GM18858 (cell line): Measurements from ENCODE around the gene ZNF280A.
"Not testable (repeated sequence)": the region's sequence is repeated elsewhere in the genome, so short reads cannot be mapped to it uniquely, and the experiment has no call there.

Source experiments
- ATAC-seq: cut with Tn5 transposase; IDR thresholded peaks from one replicate; pipeline ENCODE4 v1.9.1; 2021; ENCODE audit not compliant: unreplicated experiment

Gene ZNF280A

GRCh38 chr22:22515890-22516289 is 4.2 kb downstream of the ZNF280A start:
- no peak for ATAC-seq

DNA sequence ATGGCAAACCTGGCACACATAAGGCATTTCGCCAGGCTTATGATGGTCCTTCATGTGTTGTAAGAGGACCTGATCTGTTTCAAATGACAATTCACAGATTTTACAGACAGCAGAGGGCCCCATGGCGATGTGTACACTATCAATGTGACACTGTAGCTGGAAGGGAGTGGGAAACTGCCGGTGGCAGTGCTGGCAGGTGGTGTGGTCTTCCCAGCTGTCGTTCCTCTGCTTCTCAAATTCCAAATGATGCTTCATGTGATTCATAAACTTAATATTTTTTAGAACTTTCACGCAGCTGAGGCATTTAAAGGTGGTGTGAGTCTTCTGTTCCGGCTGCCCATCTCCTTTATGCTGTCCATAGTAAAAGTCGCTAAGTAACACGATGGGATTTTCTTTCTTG is 5.6 kb downstream of the ZNF280A start:
- ATAC-seq: not testable (repeated sequence)

DNA sequence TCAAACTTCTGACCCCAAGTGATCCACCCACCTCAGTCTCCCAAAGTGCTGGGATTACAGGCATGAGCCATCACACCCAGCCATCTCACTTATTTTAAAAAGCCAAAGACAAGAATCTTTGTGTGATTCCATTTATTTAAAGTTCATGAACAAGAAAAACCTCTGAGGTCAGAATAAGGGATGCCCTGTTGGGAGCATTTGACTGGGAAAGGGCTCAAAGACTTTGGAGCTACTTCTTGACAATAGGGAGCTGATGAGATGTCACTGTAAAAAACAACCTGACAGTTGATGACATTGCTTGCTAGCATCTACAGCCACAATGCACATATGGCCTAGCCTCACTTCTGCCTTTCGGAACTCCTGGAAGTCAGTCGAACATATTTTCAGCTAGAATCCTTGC is 6.5 kb downstream of the ZNF280A start:
- no peak for ATAC-seq

- ATAC-seq: no peak
Measured at GRCh38 chr22:22512951-22513350, 7.1 kb downstream of the ZNF280A start.

GRCh38 chr22:22510833-22511232 is 9.2 kb downstream of the ZNF280A start:
- ATAC-seq: not testable (repeated sequence)

DNA sequence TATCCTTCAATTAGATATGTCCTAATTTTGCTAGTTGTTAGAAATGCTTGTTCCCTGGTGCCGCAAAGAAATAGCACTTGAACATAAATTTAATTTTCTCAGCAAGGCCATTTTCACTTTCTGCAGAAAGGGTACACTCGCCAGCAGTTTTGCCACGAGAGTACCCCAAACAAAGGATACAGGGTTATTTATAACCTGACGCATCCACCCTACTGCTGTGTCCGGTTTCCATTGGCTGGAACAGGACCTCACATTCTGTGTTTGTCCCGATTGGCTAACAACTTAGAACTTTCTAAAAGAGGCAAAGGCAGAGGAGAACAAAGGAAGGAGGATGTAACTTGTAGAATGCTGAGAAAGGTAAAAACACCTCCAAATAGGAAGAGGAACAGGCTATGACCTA is 10.2 kb downstream of the ZNF280A start:
- ATAC-seq: not testable (repeated sequence)

- peak; percentile 55 for ATAC-seq
Measured at GRCh38 chr22:22508274-22509176, 11.5 kb downstream of the ZNF280A start, which contains the start of gene ZNF280B. Gene ZNF280B (minus strand): TSS chr22:22508742. CDS start chr22:22489398, 19,344 bp downstream.

GRCh38 chr22:22507743-22508273 is 12.3 kb downstream of the ZNF280A start:
- ATAC-seq: no peak

DNA sequence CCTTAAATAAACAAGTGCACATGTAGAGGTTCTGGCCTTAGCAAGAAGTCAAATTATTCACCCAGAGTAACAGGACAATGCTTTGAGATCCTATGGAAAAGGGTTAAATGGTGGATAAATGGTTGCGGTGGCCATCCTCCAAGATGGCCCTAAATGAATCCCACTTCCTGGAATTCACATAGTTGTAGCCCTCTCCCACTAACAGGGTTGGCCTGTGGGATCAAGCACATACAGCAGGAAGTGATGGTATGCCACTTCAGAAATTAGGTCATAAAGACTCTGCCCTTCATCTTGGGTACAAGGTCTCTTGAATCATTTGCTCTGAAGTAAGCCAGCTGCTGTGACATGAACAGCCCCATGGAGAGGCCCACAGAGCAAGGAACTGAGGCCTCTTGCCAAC is 13.3 kb downstream of the ZNF280A start:
- no peak for ATAC-seq

- no peak for ATAC-seq
Measured at GRCh38 chr22:22498267-22498666, 21.8 kb downstream of the ZNF280A start.

- ATAC-seq: not testable (repeated sequence)
Measured at GRCh38 chr22:22491589-22491988, 28.5 kb downstream of the ZNF280A start.

DNA sequence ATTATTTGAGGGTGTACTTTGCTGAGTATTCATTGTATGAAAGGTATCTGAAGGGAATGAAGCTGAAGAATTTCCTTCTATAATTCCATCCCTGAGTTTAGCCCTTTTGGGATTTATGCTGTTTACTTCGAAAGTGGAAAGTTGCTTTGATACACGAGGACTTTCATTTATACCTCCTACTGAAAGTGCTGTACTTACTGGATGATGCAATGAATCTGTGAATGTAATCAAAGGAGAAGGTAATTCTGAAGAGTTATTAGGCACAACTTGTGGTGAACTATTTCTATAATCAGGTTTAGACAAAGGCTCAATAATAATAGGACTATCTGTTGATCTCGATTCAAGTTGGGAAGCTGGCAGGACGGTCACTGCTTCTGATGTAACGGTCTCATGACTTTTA is 31.3 kb downstream of the ZNF280A start:
- ATAC-seq: no peak

DNA sequence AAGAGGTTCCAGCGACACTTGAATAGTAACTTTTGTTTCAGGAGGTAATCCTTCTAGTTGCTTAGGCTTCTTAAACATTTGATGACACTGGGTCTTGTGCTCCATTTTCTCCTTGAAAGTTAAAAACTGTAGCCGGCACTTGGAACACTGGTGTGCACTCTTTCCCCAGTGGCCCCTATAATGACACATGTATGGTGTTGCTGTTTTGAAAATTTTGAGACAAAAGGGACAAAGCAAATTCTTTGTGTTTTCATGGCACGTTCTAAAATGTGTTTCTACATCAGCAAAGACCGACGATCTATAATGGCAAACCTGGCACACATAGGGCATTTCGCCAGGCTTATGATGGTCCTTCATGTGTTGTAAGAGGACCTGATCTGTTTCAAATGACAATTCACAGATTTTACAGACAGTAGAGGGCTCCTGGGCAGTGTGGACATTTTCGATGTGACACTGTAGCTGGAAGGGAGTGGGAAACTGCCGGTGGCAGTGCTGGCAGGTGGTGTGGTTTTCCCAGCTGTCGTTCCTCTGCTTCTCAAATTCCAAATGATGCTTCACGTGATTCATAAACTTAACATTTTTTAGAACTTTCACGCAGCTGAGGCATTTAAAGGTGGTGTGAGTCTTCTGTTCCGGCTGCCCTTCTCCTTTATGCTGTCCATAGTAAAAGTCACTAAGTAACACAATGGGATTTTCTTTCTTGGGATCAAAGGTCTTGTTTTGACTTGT is 32.0 kb downstream of the ZNF280A start:
- no peak for ATAC-seq

- no peak for ATAC-seq
Measured at GRCh38 chr22:22487059-22487458, 33.0 kb downstream of the ZNF280A start.

- no peak for ATAC-seq
Measured at GRCh38 chr22:22486132-22486899, 33.8 kb downstream of the ZNF280A start.

DNA sequence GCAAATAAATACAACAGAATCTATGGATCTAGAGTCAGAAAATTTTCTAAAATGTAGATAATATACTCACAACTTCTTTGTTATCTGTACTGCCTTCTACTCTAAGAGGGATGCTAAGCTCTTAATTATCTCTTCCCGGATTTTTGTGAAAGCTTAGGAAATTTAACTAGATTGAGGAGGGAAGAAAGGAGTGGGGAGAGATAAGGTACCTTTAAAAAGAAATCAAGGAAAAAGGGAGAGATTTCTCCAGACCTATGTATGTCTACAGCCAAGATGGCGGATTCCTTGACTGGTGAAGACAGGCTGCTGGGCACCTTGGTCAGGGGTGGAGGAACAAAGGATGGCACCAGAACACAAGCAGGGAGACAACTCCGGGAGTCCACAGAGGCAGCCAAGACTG is 34.5 kb downstream of the ZNF280A start:
- ATAC-seq: no peak

DNA sequence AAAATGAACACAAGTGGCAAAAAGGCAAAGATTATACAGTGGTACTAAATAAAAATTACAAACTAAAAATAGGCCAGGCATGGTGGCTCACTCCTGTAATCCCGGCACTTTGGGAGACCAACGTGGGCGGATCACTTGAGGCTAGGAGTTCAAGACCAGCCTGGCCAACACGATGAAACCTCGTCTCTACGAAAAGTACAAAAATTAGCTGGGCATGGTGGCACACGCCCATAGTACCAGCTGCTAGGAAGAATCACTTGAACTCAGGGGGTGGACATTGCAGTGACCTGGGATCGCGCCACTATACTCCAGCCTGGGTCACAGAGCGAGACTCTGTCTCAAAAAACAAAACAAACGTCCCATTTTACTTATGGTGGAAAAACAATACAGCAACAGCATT is 36.0 kb downstream of the ZNF280A start:
- no peak for ATAC-seq

- ATAC-seq: no peak
Measured at GRCh38 chr22:22480940-22481339, 39.1 kb downstream of the ZNF280A start.

- no peak for ATAC-seq
Measured at GRCh38 chr22:22479999-22480532, 40.0 kb downstream of the ZNF280A start.

DNA sequence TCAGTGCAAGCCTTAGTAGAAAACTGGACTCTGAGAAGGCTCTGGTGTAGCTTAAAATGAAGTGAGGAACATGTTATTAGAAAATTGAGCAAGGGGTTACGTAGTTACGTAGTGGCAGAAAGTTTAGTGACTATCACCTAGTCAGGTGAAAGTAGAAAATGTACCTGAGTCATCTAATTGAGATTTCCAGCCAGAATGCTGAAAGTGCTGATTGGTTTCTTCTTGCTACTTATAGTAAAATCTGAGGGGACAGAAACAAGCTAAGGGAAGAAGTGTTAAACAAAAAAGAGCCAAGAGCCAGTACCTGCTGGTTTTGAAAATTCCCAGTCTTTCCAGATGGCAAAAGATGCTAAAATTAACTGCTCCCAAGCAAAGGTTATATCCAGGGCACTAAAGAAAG is 41.0 kb downstream of the ZNF280A start:
- ATAC-seq: no peak

GRCh38 chr22:22478470-22478869 is 41.6 kb downstream of the ZNF280A start:
- ATAC-seq: no peak
